ENCODE measurements around the gene SRPK2. TPM values are rescaled to one million over a fixed set of nuclear protein-coding genes. Genes with fewer than 3 reads are reported as not detected.

The SRPK2 gene
- total and polyA plus RNA-seq, 2 of the 13 experiments (the other 11 are each of a cell fraction or from before 2014, with no cell fraction given): 10.1 to 22.3 TPM

DNA sequence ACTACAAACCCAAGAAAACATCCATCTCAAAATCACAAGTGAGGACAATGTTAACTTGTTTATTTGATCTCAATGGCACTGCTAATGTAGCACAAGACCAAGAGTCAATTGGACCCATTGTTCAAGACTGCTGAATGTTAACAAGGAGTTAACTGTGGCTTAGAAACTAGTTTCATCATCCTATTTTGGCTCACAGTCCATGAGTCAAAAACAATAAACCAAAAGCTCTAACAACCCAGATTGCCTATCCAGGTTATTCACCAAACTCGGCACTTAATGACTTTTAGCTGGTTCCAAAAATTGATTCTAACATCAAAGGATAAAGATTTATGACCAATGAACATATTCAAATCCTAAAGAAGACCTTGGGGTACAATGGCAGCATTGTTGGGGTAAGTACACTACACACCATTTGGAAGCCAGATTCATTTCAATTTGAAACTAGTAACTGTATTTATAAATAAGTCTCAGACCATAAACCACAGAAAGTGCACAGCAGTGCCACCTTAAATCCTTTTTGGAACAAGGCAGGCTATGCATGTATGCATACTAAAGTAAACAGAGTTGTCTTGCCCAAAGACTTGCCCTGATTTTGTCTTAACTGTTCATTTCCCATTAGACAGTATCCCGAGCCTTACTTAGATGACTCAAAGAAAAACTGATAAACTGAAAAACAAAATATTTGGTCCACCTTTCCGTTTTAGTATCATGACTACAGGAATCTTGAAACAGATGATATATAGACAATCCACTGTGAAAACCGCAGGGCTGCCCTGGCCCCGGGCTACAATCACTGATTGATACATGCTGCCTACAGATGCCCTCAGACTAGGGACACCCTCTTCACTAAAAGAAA lies 84.5 kb downstream of the SRPK2 start (continued):
- TF ChIP-seq SALL1 (CRISPR knock-in tag; IDR thresholded peaks at IDR 0.05): peak; percentile 22; the same call in 1 of the 2 replicates
- TF ChIP-seq, protein P1, sequence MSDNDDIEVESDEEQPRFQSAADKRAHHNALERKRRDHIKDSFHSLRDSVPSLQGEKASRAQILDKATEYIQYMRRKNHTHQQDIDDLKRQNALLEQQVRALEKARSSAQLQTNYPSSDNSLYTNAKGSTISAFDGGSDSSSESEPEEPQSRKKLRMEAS (IDR thresholded peaks at IDR 0.05): 0 out of 2 replicates have a peak, but pooled peaks have one; percentile 19
- TF ChIP-seq SOX6 (IDR thresholded peaks at IDR 0.05): no peak
- TF ChIP-seq SOX6 (CRISPR knock-in tag; IDR thresholded peaks at IDR 0.05): peak; percentile 95
- TF ChIP-seq, protein P2, sequence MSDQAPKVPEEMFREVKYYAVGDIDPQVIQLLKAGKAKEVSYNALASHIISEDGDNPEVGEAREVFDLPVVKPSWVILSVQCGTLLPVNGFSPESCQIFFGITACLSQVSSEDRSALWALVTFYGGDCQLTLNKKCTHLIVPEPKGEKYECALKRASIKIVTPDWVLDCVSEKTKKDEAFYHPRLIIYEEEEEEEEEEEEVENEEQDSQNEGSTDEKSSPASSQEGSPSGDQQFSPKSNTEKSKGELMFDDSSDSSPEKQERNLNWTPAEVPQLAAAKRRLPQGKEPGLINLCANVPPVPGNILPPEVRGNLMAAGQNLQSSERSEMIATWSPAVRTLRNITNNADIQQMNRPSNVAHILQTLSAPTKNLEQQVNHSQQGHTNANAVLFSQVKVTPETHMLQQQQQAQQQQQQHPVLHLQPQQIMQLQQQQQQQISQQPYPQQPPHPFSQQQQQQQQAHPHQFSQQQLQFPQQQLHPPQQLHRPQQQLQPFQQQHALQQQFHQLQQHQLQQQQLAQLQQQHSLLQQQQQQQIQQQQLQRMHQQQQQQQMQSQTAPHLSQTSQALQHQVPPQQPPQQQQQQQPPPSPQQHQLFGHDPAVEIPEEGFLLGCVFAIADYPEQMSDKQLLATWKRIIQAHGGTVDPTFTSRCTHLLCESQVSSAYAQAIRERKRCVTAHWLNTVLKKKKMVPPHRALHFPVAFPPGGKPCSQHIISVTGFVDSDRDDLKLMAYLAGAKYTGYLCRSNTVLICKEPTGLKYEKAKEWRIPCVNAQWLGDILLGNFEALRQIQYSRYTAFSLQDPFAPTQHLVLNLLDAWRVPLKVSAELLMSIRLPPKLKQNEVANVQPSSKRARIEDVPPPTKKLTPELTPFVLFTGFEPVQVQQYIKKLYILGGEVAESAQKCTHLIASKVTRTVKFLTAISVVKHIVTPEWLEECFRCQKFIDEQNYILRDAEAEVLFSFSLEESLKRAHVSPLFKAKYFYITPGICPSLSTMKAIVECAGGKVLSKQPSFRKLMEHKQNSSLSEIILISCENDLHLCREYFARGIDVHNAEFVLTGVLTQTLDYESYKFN (CRISPR knock-in tag; conservative IDR thresholded peaks at IDR 0.05): 0 out of 2 replicates have a peak, but pooled peaks have one; percentile 28
- TF ChIP-seq ARNT2 (CRISPR knock-in tag; IDR thresholded peaks at IDR 0.05; ENCODE audit: low read depth): no peak
- TF ChIP-seq, protein P3, sequence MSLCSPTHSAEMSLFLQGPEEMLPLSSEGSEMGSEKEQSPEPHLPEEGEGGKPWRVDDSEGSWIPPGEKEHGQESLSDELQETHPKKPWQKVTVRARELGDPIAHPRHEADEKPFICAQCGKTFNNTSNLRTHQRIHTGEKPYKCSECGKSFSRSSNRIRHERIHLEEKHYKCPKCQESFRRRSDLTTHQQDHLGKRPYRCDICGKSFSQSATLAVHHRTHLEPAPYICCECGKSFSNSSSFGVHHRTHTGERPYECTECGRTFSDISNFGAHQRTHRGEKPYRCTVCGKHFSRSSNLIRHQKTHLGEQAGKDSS (CRISPR knock-in tag; IDR thresholded peaks at IDR 0.05; ENCODE audit: borderline replicate concordance, low read depth): no peak
- TF ChIP-seq, protein P4, sequence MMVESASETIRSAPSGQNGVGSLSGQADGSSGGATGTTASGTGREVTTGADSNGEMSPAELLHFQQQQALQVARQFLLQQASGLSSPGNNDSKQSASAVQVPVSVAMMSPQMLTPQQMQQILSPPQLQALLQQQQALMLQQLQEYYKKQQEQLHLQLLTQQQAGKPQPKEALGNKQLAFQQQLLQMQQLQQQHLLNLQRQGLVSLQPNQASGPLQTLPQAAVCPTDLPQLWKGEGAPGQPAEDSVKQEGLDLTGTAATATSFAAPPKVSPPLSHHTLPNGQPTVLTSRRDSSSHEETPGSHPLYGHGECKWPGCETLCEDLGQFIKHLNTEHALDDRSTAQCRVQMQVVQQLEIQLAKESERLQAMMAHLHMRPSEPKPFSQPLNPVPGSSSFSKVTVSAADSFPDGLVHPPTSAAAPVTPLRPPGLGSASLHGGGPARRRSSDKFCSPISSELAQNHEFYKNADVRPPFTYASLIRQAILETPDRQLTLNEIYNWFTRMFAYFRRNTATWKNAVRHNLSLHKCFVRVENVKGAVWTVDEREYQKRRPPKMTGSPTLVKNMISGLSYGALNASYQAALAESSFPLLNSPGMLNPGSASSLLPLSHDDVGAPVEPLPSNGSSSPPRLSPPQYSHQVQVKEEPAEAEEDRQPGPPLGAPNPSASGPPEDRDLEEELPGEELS (CRISPR knock-in tag; IDR thresholded peaks at IDR 0.05): peak; percentile 63
- 0 out of 2 replicates have a peak, but pooled peaks have one; percentile 44 for TF ChIP-seq ZNF749 (CRISPR knock-in tag; IDR thresholded peaks at IDR 0.05; ENCODE audit: borderline replicate concordance)
- TF ChIP-seq, protein P5, sequence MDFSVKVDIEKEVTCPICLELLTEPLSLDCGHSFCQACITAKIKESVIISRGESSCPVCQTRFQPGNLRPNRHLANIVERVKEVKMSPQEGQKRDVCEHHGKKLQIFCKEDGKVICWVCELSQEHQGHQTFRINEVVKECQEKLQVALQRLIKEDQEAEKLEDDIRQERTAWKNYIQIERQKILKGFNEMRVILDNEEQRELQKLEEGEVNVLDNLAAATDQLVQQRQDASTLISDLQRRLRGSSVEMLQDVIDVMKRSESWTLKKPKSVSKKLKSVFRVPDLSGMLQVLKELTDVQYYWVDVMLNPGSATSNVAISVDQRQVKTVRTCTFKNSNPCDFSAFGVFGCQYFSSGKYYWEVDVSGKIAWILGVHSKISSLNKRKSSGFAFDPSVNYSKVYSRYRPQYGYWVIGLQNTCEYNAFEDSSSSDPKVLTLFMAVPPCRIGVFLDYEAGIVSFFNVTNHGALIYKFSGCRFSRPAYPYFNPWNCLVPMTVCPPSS (IDR thresholded peaks at IDR 0.05): no peak
- peak; percentile 61 for TF ChIP-seq HMG20A (CRISPR knock-in tag; IDR thresholded peaks at IDR 0.05; ENCODE audit: borderline replicate concordance)
- TF ChIP-seq KLF6 (CRISPR knock-in tag; IDR thresholded peaks at IDR 0.05): no peak
- 0 out of 2 replicates have a peak, but pooled peaks have one; percentile 17 for TF ChIP-seq NCOA2 (CRISPR knock-in tag; IDR thresholded peaks at IDR 0.05)
- no peak for TF ChIP-seq RBM22 (optimal IDR thresholded peaks at IDR 0.05; ENCODE audit: low read length)
- TF ChIP-seq, protein P6, sequence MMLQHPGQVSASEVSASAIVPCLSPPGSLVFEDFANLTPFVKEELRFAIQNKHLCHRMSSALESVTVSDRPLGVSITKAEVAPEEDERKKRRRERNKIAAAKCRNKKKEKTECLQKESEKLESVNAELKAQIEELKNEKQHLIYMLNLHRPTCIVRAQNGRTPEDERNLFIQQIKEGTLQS (CRISPR knock-in tag; IDR thresholded peaks at IDR 0.05): peak; percentile 76
- TF ChIP-seq, protein P7, sequence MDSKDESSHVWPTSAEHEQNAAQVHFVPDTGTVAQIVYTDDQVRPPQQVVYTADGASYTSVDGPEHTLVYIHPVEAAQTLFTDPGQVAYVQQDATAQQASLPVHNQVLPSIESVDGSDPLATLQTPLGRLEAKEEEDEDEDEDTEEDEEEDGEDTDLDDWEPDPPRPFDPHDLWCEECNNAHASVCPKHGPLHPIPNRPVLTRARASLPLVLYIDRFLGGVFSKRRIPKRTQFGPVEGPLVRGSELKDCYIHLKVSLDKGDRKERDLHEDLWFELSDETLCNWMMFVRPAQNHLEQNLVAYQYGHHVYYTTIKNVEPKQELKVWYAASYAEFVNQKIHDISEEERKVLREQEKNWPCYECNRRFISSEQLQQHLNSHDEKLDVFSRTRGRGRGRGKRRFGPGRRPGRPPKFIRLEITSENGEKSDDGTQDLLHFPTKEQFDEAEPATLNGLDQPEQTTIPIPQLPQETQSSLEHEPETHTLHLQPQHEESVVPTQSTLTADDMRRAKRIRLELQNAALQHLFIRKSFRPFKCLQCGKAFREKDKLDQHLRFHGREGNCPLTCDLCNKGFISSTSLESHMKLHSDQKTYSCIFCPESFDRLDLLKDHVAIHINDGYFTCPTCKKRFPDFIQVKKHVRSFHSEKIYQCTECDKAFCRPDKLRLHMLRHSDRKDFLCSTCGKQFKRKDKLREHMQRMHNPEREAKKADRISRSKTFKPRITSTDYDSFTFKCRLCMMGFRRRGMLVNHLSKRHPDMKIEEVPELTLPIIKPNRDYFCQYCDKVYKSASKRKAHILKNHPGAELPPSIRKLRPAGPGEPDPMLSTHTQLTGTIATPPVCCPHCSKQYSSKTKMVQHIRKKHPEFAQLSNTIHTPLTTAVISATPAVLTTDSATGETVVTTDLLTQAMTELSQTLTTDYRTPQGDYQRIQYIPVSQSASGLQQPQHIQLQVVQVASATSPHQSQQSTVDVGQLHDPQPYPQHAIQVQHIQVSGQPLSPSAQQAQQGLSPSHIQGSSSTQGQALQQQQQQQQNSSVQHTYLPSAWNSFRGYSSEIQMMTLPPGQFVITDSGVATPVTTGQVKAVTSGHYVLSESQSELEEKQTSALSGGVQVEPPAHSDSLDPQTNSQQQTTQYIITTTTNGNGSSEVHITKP (CRISPR knock-in tag; IDR thresholded peaks at IDR 0.05; ENCODE audit: low read depth): 0 out of 2 replicates have a peak, but pooled peaks have one; percentile 42

Data from HepG2 (cell line).